Measurements from ENCODE around the gene KIAA1755.

GRCh38 chr20:38296433-38296832, 35.9 kb upstream of the KIAA1755 start:
- no peak for TF ChIP-seq POLR2AphosphoS5 (IDR thresholded peaks at IDR 0.05)
- TF ChIP-seq EZH2 (IDR thresholded peaks at IDR 0.05; ENCODE audit: borderline replicate concordance, insufficient read depth, low read length, poor library complexity, severe bottlenecking): no peak
- TF ChIP-seq EP300 (conservative IDR thresholded peaks at IDR 0.05; ENCODE audit: poor library complexity, severe bottlenecking): no peak
- no peak for TF ChIP-seq SMC3 (conservative IDR thresholded peaks at IDR 0.05; ENCODE audit: poor library complexity)

Measured in neural cell (in vitro differentiated cells).